Fibroblast of the aortic adventitia (primary cell): ENCODE results near the gene RNF144A. TPM values are rescaled to one million over a fixed set of nuclear protein-coding genes. Genes with fewer than 3 reads are reported as not detected.
A peak's percentile ranks its signal among the peaks of the same experiment; 100 is the strongest.

Source experiments
- DNase-seq: peaks from one replicate; pipeline ENCODE4 v3.0.0-alpha.2; 2010; ENCODE audit warnings: low read depth
- H3K4me3 ChIP-seq: 2 replicates; pipeline ENCODE4 v1.5.1; 2011; ENCODE audit warnings: low read depth, mild to moderate bottlenecking, control low read depth, low read length, moderate library complexity
- CTCF ChIP-seq: IDR thresholded peaks from 2 replicates; pipeline ENCODE4 v1.5.1; 2011; ENCODE audit warnings: mild to moderate bottlenecking, low read length, control low read depth, inconsistent platforms; ENCODE audit not compliant: insufficient read depth
- total RNA-seq: library from RNA; depleted of rRNA; stranded (reverse); fragments of >200 nt; gene quantifications from 2 replicates; pipeline ENCODE4 v1.2.3, GENCODE V29; 2012; ENCODE audit warnings: low replicate concordance

RNF144A gene
- 5.8 and 10.8 TPM in 2 replicates for total RNA-seq

- peak within 1 kb of the TSS; percentile 67 for H3K4me3 ChIP-seq
- peak; percentile 32 for TF ChIP-seq CTCF
- DNase-seq = peak; percentile 16
Observed at GRCh38 chr2:6917071-6917760, at the start of gene RNF144A. Gene RNF144A (plus strand): TSS chr2:6917412. CDS start chr2:6996927, 79,515 bp downstream.

GRCh38 chr2:6872394-6872793 lies 44.8 kb upstream of the RNF144A start:
- no peak overlapping the region for H3K4me3 ChIP-seq
- no peak for DNase-seq
- TF ChIP-seq CTCF = no peak

GRCh38 chr2:6874032-6874431 lies 43.2 kb upstream of the RNF144A start:
- H3K4me3 ChIP-seq = no peak overlapping the region
- no peak for TF ChIP-seq CTCF
- DNase-seq = no peak

- no peak for DNase-seq
- no peak overlapping the region for H3K4me3 ChIP-seq
- no peak for TF ChIP-seq CTCF
Observed at GRCh38 chr2:6876309-6876708, 40.9 kb upstream of the RNF144A start.

GRCh38 chr2:6877402-6878304 lies 39.6 kb upstream of the RNF144A start, which contains the start of gene RSAD2:
Gene RSAD2 (plus strand): TSS chr2:6877777. CDS start chr2:6877801, 24 bp downstream.
- peak; percentile 11 for TF ChIP-seq CTCF

GRCh38 chr2:6878549-6878948 lies 38.7 kb upstream of the RNF144A start:
- H3K4me3 ChIP-seq = no peak overlapping the region
- no peak for TF ChIP-seq CTCF
- DNase-seq = no peak

More at GRCh38 chr2:6877402-6878304, 39.6 kb upstream of the RNF144A start, which contains the start of gene RSAD2:
- DNase-seq = peak; percentile 54
- peak within 1 kb of the TSS; percentile 63 for H3K4me3 ChIP-seq
